Keratinocyte (primary cell): ENCODE data around the gene ALDH4A1.

Experiments
- CTCF ChIP-seq, 3 experiments: IDR thresholded peaks in 1 of 3; conservative IDR thresholded peaks in 1 of 3; optimal IDR thresholded peaks in 1 of 3; 2 replicates in 2 of 3; 3 replicates in 1 of 3; pipeline versions ENCODE3 to v1.5.1; 2011; ENCODE audit warnings: low read length in 3 of 3, mild to moderate bottlenecking in 3 of 3, moderate library complexity in 2 of 3, control low read depth in 1 of 3, inconsistent platforms in 1 of 3; ENCODE audit not compliant: insufficient read depth in 2 of 3; ENCODE audit errors: extremely low read depth in 1 of 3
- EZH2 ChIP-seq: IDR thresholded peaks from one replicate; pipeline ENCODE4 v1.6.1; 2012; ENCODE audit warnings: inconsistent platforms, mild to moderate bottlenecking, low read length, moderate library complexity

- TF ChIP-seq CTCF (optimal IDR thresholded peaks at IDR 0.05 in 1 of 3, IDR thresholded peaks at IDR 0.05 in 1 of 3, conservative IDR thresholded peaks at IDR 0.05 in 1 of 3; ENCODE audit: extremely low read depth in 1 of 3, insufficient read depth in 2 of 3, low read length in 3 of 3) (no peak), EZH2 (no peak)
Observed at GRCh38 chr1:18874600-18874999, 27.8 kb downstream of the ALDH4A1 start.
